Choroid plexus epithelial cell (primary cell): ENCODE results near the gene ANGPTL4.
A peak's percentile ranks its signal among the peaks of the same experiment; 100 is the strongest.

Experiments used
- DNase-seq: peaks from one replicate; pipeline ENCODE4 v3.0.0-alpha.2; 2010; ENCODE audit warnings: low read depth
- H3K4me3 ChIP-seq: 2 replicates; pipeline ENCODE4 v1.5.1; 2011; ENCODE audit warnings: low read depth, mild to moderate bottlenecking, control low read depth, low read length, moderate library complexity
- TF ChIP-seq, protein P1 (sequence below): conservative IDR thresholded peaks from 2 replicates; pipeline ENCODE4 v1.5.1; 2011; ENCODE audit warnings: low read depth, mild to moderate bottlenecking, control low read depth, inconsistent platforms, low read length, moderate library complexity

Gene ANGPTL4

DNA sequence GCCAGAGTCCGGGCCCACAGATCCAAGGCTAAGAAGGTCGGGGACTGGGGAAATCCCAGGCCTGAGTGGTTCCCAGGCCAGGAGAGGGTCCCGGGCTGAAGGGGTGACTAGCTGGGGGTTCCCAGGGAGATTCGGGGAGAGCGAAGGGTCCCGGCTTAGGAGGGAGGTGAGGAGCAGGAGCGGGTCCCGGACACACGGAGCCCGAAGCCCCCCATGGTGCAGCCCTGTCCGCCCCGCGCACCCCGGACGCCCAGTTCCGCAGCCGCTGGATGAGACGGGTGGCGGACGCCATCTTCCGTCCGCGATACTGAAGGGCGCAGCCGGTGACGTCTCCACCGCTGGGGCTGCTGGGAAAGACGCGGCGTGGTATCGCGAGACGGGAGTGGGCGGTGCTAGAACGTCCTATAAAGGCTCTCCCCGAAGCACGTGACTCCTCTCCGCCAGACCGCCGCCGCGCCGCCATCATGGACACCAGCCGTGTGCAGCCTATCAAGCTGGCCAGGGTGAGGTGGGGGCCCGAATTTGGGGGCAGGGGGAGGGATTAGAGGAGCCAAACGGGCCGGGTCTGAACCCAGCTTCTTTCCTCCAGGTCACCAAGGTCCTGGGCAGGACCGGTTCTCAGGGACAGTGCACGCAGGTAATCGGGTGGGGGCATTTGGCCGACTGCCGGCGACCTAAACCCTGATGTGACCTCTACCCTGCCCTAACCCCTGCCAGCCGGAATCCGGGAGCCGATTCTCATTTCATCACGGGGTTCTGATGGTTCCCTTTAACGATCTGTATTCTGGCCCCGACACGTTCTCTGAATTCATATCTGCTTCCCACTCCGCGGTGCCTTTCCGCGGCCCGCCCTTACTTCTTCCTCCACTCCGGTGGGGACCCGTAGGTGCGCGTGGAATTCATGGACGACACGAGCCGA lies 42.6 kb upstream of the ANGPTL4 start, which contains the start of the genes NDUFA7 and RPS28:
NDUFA7 (minus strand) TSS at position 309 of the 919 bp plus-strand sequence; CDS start at position 292, 17 bp downstream.
RPS28 (plus strand) TSS at position 430 of the 919 bp plus-strand sequence; CDS start at position 465, 35 bp downstream.
- H3K4me3 ChIP-seq = peak within 1 kb of the TSS; percentile 95
- TF ChIP-seq, protein P1, sequence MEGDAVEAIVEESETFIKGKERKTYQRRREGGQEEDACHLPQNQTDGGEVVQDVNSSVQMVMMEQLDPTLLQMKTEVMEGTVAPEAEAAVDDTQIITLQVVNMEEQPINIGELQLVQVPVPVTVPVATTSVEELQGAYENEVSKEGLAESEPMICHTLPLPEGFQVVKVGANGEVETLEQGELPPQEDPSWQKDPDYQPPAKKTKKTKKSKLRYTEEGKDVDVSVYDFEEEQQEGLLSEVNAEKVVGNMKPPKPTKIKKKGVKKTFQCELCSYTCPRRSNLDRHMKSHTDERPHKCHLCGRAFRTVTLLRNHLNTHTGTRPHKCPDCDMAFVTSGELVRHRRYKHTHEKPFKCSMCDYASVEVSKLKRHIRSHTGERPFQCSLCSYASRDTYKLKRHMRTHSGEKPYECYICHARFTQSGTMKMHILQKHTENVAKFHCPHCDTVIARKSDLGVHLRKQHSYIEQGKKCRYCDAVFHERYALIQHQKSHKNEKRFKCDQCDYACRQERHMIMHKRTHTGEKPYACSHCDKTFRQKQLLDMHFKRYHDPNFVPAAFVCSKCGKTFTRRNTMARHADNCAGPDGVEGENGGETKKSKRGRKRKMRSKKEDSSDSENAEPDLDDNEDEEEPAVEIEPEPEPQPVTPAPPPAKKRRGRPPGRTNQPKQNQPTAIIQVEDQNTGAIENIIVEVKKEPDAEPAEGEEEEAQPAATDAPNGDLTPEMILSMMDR = no peak
- DNase-seq = peak; percentile 98

DNA sequence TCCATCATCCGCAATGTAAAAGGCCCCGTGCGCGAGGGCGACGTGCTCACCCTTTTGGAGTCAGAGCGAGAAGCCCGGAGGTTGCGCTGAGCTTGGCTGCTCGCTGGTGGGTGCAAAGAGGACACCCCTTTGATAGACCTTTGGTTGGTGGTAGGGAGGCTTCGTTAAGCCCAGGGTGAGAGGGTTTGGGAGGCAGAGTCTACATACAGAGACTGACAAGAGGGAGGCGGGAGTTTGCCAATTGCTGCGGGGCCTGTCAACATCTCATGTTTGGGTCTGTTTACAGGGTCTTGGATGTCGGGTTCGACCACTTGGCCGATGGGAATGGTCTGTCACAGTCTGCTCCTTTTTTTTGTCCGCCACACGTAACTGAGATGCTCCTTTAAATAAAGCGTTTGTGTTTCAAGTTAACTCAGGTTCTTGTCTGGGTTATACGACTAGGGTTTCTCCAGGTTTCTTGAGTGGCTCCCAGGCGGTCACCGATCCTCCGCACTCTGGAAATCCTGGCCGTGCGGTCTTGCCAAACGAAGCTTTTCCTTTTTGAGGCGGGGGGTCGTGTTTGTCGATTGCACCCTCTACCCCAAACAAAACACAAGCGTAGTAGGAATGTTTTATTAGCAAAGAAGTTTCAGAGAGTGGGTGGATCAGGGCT lies 41.8 kb upstream of the ANGPTL4 start:
- TF ChIP-seq, protein P1 = no peak
- peak overlapping the region; percentile 95 for H3K4me3 ChIP-seq
- no peak for DNase-seq

DNA sequence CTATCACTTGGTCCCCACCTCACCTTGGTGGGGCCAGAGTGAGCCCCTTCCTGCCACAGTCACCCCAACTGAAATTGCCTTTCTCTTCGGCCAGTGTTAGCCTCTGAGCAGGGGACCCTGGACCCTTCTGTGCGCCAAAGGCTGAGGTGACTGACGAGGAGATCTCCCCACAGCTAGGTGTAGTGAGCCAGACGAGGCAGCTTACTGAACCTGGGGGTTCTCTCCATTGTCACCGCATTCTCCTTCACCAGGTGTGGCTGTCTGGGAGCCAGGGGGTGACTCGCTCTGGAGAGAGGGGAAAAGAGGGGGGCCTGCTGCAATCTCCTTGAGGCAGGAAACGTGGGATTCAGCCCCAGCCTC lies 41.3 kb upstream of the ANGPTL4 start:
- no peak for DNase-seq
- TF ChIP-seq, protein P1 = no peak
- H3K4me3 ChIP-seq = peak overlapping the region; percentile 95

DNA sequence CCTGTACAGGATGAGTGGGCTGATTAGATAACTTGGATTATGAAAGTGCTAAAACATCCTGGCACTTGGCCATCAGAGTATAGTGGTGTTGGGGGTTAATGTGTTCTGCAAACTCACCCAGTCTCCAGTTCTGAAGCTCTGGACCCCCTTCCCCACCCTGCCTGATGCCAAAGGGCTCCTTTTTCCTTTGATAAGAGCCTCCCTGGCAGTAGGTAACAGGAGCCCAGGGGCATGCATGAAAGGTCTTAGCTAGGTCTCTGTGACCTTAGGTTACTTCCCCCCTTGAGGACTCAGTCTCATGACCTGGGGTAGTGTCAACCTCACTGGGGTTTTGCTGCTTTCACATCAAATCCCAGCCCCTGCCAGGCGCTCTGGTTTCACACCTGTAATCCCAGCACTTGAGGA lies 40.2 kb upstream of the ANGPTL4 start:
- H3K4me3 ChIP-seq = no peak overlapping the region
- no peak for DNase-seq
- TF ChIP-seq, protein P1 = no peak

DNA sequence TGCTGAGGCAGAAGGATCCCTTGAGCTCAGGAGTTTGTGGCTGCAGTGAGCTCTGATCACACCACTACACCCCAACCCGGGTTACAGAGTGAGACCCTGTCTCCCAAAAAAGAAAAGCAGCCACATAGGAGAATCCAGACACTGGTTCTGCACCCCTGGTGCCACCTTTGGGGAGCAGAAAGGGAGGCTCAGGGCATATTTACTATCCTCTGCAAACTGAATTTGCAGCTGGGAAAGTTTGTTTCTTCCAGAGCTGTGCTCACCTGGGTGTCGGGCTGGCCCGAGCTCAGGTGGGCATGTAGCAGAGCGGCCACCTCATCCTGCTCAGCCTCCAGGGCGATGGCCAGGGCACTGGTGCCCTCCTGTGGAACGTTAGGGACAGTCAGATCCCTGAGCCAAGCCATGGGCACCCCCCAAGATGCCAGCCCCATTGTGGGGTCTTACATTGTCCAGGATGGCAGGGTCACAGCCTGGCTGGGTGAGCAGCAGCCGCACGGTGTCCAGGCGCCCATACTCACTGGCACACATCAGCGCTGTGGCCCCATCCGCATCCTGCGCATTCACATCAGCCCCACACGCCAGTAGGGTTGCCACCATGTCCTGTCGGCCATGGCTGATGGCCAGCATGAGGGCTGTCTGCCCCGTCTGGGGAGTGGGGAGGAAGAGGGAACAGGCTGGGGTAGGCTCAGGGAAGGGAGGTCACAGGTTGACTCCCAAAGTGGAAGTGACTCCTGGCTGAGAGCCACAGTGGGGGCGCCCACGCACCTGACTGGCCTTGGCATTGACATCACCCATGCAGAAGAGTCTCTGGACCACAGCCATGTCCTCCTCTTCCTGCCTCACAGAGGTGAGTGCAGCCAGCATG lies 39.5 kb upstream of the ANGPTL4 start:
- no peak for DNase-seq
- TF ChIP-seq, protein P1 = peak; percentile 4
- no peak overlapping the region for H3K4me3 ChIP-seq

DNA sequence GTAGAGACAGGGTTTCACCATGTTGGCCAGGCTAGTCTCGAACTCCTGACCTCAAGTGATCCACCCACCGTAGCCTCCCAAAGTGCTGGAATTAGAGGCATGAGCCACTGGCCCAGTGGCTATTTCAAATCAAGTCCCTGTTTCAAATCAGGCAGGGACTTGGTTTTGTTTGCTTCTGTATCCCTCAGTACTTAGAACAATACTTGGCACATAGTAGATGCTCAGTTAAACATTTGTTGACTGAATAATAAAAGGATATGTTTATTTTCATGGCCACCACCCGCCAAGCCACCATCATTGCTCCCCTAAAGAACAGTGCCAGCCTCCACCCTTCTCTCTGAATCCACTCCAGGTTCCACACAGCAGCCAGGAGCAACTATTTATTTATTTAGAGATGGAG lies 38.5 kb upstream of the ANGPTL4 start:
- TF ChIP-seq, protein P1 = no peak
- no peak for DNase-seq

More for the DNA sequence above, 38.5 kb upstream of the ANGPTL4 start:
- H3K4me3 ChIP-seq = no peak overlapping the region
